Right cardiac atrium (tissue), 5 donors: ENCODE measurements around the gene C11orf42. TPM values are rescaled to one million over a fixed set of nuclear protein-coding genes. Genes with fewer than 3 reads are reported as not detected.

Experiments used
- ATAC-seq, 2 donors: fragments of 200-7000 bp; cut with Tn5 transposase; one replicate each; pipeline versions ENCODE4 v1.8.0 to v1.9.1; 2020; ENCODE audit warnings: moderate library complexity in 2 of 2, mild to moderate bottlenecking in 1 of 2
- DNase-seq, 3 donors: peaks; one replicate each; pipeline ENCODE4 v3.0.0-alpha.2; 2020
- H3K27ac ChIP-seq: one replicate; pipeline ENCODE4 v1.5.1; 2013; ENCODE audit warnings: mild to moderate bottlenecking, low read length, control low read depth, moderate library complexity
- H3K27me3 ChIP-seq: one replicate; pipeline ENCODE4 v1.6.1; 2013; ENCODE audit not compliant: control insufficient read depth, insufficient read depth
- H3K4me1 ChIP-seq: one replicate; pipeline ENCODE4 v1.6.1; 2013; ENCODE audit warnings: low read length; ENCODE audit not compliant: control insufficient read depth, insufficient read depth
- H3K4me3 ChIP-seq: one replicate; pipeline ENCODE4 v1.5.1; 2013; ENCODE audit warnings: low read length, control low read depth
- H3K9me3 ChIP-seq: one replicate; pipeline ENCODE4 v1.6.1; 2013; ENCODE audit warnings: low read length; ENCODE audit not compliant: control insufficient read depth
- WGBS: extraction: QIAGEN DNeasy Blood & Tissue Kit; methylation state at CpG from one replicate; pipeline ENCODE4 v1.1.7; 2013; 5-methylcytosine and 5-hydroxymethylcytosine counted together
- intact Hi-C, 4 donors: fragments of 100-400 bp; cut with DNase I; formaldehyde crosslinking; loops; one replicate each; pipeline versions ENCODE4 v1.11.0 to v1.14.0; 2022 to 2023
- long read RNA-seq, 4 donors: library from polyadenylated mRNA; unstranded; transcript quantifications; one replicate each; pipeline ENCODE4 v2.0.0, GENCODE V29; 2020 to 2021
- polyA plus RNA-seq: library from polyadenylated mRNA; stranded (reverse); fragments of 200-250 nt; gene quantifications from one replicate; pipeline ENCODE4 v1.2.3, GENCODE V29; 2013
- total RNA-seq, 4 donors: library from RNA; stranded (reverse); fragmentation: NEBNext Ultra II Directional; extraction: Animal tissue kit (Norgen Biotek cat#: 25700); gene quantifications; one replicate each; pipeline ENCODE4 v1.2.1, GENCODE V29; 2021
- donor health status: healthy with polysubstance abuse.
- donor health status: DM: no; HTN: yes; CAD: no.
- donor health status: DM: no; HTN: no; CAD: no.
- donor health status: DM: no; HTN: yes; CAD: no; lungs with severe emphysema.
- donor health status: DM: yes; HTN: yes; CAD: no.

The C11orf42 gene, protein sequence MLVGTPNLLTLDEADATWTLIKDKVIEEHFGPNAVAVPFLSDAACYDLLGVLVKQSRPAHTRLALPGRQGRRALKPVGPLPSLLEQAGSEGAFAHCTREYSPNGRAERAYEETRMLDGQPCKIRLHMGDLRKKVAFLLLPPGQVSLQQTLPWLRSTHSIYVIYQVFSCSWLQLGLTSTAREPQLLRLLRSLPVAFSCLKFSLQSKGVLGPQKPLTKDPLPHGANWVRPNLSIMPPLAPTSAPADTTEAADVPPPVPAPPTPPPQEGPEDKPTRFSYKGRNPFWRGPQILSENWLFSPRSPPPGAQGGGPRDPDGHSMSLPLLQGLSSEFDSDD
- total RNA-seq (not detected), polyA plus RNA-seq (not detected)
- long read RNA-seq, donor 1, partial matches to known transcripts, result 0 of 1 reads
- long read RNA-seq, donor 1, other reads (novel, unspliced or antisense), result 1 of 1 reads
- long read RNA-seq, donor 2, result 0 reads
- long read RNA-seq, donor 3, result 0 reads
- long read RNA-seq, donor 4, partial matches to known transcripts, result 0 of 2 reads
- long read RNA-seq, donor 4, other reads (novel, unspliced or antisense), result 2 of 2 reads

DNA sequence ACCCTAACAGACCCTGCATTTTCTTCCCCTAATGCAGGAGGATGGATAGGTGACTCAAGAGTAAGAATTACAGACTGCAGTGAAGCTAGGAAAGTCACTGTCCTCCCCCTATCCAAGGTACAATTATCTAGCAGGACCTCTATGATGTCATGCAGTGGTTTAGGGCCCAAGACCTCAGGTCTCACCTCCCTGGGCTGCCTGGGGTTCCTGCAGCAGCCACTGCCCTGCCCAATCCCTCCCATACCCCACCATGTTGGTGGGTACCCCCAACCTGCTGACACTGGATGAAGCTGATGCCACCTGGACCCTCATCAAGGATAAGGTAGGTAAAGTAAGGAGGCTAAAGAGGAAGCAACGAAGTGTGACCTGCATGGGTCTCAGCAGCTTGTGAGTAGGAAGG is at the start of gene C11orf42:
Gene C11orf42 (plus strand): TSS at position 192 of the 400 bp plus-strand sequence. CDS start 59 bp downstream, at position 251.
- no peaks in the 10 kb centered on the region for H3K4me1 ChIP-seq
- no peak within 1 kb of the TSS for H3K27ac ChIP-seq
- H3K4me3 ChIP-seq, result no peak within 1 kb of the TSS
- intact Hi-C loops, result no loop called here
- 87% methylated on average over 1 of the region's 1 CpG for WGBS
- ATAC-seq (no peak), DNase-seq (no peak)
- no peaks in the 10 kb centered on the region for H3K9me3 ChIP-seq
- H3K27me3 ChIP-seq, result no peaks in the 10 kb centered on the region

DNA sequence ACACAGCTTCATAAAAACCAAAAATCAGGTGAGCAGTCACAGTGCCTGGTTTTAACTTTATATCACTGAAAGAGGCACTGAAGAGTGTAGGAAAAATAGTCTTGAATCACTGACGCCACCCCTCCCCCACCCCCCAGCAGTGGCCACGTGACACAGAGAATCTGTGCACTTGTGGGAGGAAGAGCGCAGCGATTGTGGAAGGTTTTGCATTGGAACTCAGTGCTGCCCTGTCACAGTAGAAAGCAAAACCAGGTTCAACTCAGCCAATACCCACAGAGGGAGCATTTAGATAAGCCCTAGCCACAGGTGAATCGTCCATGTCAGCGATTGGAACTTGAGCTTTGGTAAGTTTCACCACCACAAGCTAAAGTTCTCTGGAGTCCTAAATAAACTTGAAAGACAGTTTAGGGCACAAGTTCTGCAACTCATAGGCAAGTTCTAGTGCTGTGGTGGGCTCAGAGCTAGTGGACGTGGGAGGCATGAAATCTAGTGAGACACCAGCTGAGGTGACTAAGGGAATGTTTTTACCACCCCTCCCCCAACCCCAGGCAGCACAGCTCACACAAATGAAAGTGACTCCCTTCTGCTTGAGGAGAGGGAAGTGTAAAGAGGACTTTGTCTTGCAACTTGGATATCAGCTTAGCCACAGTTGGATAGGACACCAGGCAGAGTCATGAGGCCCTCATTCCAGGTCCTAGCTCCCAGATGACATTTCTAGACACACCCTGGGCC is 48.6 kb upstream of the C11orf42 start:
- no peak overlapping the region for H3K27ac ChIP-seq
- WGBS, result 74% methylated on average over 7 of the region's 7 CpGs
- peaks cover 2% of the 10 kb centered on the region for H3K9me3 ChIP-seq
- intact Hi-C loops, result no loop called here
- no peak overlapping the region for H3K4me3 ChIP-seq
- no peaks in the 10 kb centered on the region for H3K4me1 ChIP-seq
- H3K27me3 ChIP-seq, result no peaks in the 10 kb centered on the region
- DNase-seq (no peak), ATAC-seq (no peak)

DNA sequence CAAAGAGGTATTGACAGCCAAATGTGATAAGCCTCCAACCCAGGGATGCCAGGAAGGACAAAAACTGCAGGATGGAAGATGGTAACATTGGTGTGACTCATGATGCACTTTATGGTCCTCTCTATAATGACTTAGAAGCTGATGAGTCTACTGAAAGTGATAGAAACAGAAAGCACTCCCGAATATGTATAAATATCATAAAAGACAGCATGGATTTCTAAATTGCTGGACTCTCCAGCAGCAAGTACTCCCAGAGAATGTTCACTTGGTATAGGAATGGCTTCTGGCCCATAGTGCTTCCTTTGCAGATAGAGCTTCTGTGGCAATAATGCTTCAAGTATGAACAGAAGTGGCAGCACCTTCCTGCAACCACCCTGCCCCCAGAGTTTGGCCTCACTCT is 35.1 kb upstream of the C11orf42 start, which contains the start of gene OR52B2:
Gene OR52B2 (minus strand): TSS at position 101 of the 400 bp plus-strand sequence. CDS start 0 bp downstream, at position 101.
- ATAC-seq (no peak), DNase-seq (no peak)
- Histone ChIP-seq H3K27me3 (no peaks in the 10 kb centered on the region), H3K9me3 (no peaks in the 10 kb centered on the region), H3K4me3 (no peak within 1 kb of the TSS), H3K4me1 (no peaks in the 10 kb centered on the region), H3K27ac (no peak within 1 kb of the TSS)
- intact Hi-C loops, result no loop called here
- WGBS, result 79% methylated on average over 1 of the region's 1 CpG

DNA sequence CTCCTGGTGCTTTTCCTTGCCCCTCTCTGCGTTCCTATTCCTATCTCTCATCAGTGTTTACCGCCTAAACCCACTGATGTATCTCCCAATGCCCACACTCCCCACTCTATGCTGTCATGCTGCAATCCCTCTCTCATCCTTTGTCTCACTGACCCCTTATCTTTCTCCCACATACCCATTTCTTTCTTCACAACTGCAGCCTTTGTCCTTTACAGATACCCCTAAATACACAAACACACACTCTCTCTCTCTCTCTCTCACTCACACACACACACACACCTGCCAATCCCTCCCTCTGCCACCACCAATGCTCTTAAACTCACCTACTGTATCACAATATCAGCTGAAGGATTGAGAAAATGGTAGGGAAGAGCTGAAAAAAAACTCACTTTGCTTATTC is 29.9 kb upstream of the C11orf42 start:
- 49% methylated on average over 2 of the region's 2 CpGs for WGBS
- ATAC-seq (no peak), DNase-seq (no peak)
- intact Hi-C loops, result no loop called here
- no peaks in the 10 kb centered on the region for H3K27me3 ChIP-seq
- no peak overlapping the region for H3K27ac ChIP-seq
- H3K4me3 ChIP-seq, result no peak overlapping the region
- H3K9me3 ChIP-seq, result no peaks in the 10 kb centered on the region
- no peaks in the 10 kb centered on the region for H3K4me1 ChIP-seq

DNA sequence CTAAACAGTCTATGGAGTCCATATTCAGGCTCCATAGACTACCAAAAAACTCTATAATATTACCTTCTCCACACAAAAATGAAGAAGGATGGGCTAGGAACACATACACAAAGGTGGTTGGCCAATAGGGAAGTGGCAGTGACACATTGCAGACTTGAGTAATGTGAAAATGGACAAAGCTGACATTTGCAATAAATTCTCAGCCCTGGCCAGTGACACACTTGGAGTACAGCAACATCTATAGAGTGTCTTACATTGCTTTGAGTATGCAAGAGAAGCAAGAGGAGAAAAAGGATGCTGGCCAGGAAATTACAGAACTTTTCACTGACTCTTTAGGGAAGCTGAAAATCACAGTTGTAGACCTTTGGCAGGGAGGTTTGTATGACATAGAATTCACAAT is 13.6 kb upstream of the C11orf42 start:
- ATAC-seq, result peak in 1 of 2 donors; percentile 34

DNA sequence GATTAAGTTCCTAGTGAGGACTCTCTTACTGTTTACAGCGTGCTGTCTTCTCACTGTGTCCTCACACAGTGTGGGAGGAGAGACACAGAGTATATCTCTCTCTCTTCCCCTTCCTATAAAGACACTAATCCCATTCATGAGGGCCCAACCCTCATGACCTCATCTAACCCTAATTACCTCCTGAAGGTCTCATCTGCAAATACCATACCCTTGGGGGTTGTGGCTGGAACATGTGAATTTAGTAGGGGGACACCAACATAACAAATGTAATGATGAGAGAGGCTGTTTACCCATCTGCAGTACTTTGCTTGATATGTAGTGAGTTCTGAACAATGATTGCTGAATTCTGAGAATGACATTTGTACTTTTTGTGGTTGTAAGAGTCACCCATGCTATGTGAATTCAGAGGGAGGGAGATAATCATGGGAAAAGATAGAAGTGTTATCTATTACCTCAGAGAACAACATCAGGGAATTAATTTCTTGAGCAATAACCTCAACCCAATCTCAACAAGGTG is 11.2 kb upstream of the C11orf42 start:
- Histone ChIP-seq H3K4me3 (no peak overlapping the region), H3K27me3 (no peaks in the 10 kb centered on the region), H3K27ac (no peak overlapping the region), H3K9me3 (no peaks in the 10 kb centered on the region), H3K4me1 (no peaks in the 10 kb centered on the region)
- whole genome bisulfite sequencing, result 63% methylated on average over 1 of the region's 1 CpG
- ATAC-seq (no peak), DNase-seq (no peak)
- intact Hi-C loops, result no loop called here

More for the DNA sequence above, 13.6 kb upstream of the C11orf42 start:
- no peak overlapping the region for H3K27ac ChIP-seq
- no peak for DNase-seq
- H3K27me3 ChIP-seq, result no peaks in the 10 kb centered on the region
- no peaks in the 10 kb centered on the region for H3K9me3 ChIP-seq
- H3K4me3 ChIP-seq, result no peak overlapping the region
- intact Hi-C loops, result no loop called here
- H3K4me1 ChIP-seq, result no peaks in the 10 kb centered on the region

DNA sequence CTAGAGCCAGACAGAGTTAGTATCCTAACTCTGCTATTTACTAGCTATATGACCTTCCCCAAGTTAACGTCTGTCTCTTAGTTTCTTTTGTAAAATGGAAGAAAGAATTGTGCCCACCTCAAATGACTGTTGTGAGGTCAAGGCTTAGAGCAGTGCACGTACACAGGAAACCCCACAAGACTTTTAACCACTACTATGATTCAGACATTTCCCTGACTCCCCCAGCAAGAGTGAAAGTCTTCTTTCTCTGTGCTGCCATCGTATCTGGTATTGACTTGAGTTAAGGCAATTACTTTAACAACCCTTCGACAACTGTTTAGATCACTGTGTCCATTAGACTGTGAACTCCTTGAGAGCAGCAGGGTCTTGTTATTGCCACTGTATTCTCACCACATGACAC is 9.0 kb upstream of the C11orf42 start:
- no peak overlapping the region for H3K4me3 ChIP-seq
- intact Hi-C loops, result no loop called here

DNA sequence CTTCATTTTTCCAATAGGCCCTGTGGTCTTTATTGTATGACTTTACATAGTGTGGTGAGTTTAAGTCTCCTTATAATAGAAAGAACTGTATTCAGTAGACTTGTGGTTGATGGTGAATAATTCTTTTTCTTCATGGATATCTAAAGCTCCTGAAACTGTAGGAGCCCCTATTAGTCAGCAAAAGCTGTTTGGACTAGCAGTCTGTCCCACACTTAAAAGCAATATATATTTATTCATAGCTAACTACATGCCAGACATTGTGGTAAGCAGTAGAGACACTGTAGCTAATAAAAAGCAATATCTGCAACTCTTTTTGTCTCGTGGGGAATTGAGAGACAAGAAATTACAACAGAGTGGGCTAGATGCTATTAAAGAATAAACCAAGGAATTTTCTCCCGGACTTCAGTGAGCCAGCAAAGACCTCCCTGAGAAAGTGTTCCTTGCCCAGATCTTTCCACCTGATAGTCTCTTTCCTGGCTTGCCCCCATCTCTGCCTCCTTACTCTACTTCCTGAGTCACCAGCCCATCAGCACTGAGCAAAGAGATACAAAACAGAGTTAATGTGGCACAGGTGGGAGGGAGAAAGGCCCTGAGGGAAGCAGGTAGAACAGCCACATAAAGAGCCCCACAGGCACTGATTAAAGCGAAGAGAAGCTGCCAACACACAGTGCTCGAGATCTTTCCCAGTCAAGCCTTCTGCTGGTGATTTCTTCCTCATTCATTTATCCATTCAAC is 7.7 kb upstream of the C11orf42 start:
- intact Hi-C loops, result no loop called here
- WGBS, result 81% methylated on average over 4 of the region's 4 CpGs
- Histone ChIP-seq H3K27me3 (no peaks in the 10 kb centered on the region), H3K27ac (no peak overlapping the region), H3K4me3 (no peak overlapping the region), H3K9me3 (no peaks in the 10 kb centered on the region), H3K4me1 (no peaks in the 10 kb centered on the region)
- ATAC-seq, result no peak
- DNase-seq, result no peak

More for the DNA sequence above, 9.0 kb upstream of the C11orf42 start:
- no peak overlapping the region for H3K27ac ChIP-seq
- DNase-seq (no peak), ATAC-seq (no peak)
- 59% methylated on average over 4 of the region's 4 CpGs for WGBS
- no peaks in the 10 kb centered on the region for H3K27me3 ChIP-seq
- no peaks in the 10 kb centered on the region for H3K4me1 ChIP-seq
- no peaks in the 10 kb centered on the region for H3K9me3 ChIP-seq

DNA sequence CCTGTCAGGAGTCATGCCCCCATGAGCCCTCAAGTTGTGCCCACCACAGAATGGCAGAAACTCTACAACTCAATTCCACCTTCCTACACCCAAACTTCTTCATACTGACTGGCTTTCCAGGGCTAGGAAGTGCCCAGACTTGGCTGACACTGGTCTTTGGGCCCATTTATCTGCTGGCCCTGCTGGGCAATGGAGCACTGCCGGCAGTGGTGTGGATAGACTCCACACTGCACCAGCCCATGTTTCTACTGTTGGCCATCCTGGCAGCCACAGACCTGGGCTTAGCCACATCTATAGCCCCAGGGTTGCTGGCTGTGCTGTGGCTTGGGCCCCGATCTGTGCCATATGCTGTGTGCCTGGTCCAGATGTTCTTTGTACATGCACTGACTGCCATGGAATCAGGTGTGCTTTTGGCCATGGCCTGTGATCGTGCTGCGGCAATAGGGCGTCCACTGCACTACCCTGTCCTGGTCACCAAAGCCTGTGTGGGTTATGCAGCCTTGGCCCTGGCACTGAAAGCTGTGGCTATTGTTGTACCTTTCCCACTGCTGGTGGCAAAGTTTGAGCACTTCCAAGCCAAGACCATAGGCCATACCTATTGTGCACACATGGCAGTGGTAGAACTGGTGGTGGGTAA is 6.1 kb upstream of the C11orf42 start, which contains the start of gene OR52W1:
Gene OR52W1 (plus strand): TSS at position 51 of the 637 bp plus-strand sequence. CDS start 0 bp downstream, at position 51.
- ATAC-seq (peak in 1 of 2 donors; percentile 31), DNase-seq (no peak)
- H3K27ac ChIP-seq, result no peak within 1 kb of the TSS
- H3K9me3 ChIP-seq, result no peaks in the 10 kb centered on the region
- intact Hi-C loops, result no loop called here
- H3K27me3 ChIP-seq, result no peaks in the 10 kb centered on the region
- no peak within 1 kb of the TSS for H3K4me3 ChIP-seq
- WGBS, result 96% methylated on average over 5 of the region's 5 CpGs
- H3K4me1 ChIP-seq, result no peaks in the 10 kb centered on the region

DNA sequence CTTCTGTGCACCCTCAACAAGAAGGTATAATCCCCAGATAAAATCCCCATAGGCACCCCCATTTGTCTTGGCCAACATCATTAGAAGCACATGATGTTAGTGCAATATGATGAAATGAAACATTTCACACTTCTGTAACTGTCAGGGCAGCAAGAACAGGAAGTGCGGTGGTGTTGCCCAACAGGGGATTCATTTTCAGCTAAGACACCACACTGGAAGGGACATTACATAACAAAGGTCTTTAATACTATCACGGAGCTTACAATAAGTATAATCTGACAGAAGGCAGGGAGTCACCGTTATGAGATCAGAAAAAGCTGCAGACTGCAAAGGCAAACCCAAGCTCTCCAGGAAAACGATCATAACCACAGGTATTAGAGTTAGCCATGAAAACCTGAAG is 4.4 kb upstream of the C11orf42 start:
- intact Hi-C loops, result no loop called here
- Histone ChIP-seq H3K27me3 (no peaks in the 10 kb centered on the region), H3K4me1 (no peaks in the 10 kb centered on the region), H3K9me3 (no peaks in the 10 kb centered on the region), H3K27ac (no peak overlapping the region), H3K4me3 (no peak overlapping the region)
- peak; percentile 59 to 82 (median 81) for DNase-seq
- 64% methylated on average over 4 of the region's 4 CpGs for WGBS
- ATAC-seq, result peak; percentile 42 to 55
